T-helper 22 cell (primary cell): ENCODE data around the gene SYNPO2L.
A peak's percentile ranks its signal among the peaks of the same experiment; 100 is the strongest.

Source experiments
- DNase-seq: peaks from one replicate; pipeline ENCODE4 v3.0.0-alpha.2; 2020; ENCODE audit warnings: low read depth

SYNPO2L gene

GRCh38 chr10:73649876-73650536, 5.8 kb downstream of the SYNPO2L start:
- DNase-seq, result no peak

DNA sequence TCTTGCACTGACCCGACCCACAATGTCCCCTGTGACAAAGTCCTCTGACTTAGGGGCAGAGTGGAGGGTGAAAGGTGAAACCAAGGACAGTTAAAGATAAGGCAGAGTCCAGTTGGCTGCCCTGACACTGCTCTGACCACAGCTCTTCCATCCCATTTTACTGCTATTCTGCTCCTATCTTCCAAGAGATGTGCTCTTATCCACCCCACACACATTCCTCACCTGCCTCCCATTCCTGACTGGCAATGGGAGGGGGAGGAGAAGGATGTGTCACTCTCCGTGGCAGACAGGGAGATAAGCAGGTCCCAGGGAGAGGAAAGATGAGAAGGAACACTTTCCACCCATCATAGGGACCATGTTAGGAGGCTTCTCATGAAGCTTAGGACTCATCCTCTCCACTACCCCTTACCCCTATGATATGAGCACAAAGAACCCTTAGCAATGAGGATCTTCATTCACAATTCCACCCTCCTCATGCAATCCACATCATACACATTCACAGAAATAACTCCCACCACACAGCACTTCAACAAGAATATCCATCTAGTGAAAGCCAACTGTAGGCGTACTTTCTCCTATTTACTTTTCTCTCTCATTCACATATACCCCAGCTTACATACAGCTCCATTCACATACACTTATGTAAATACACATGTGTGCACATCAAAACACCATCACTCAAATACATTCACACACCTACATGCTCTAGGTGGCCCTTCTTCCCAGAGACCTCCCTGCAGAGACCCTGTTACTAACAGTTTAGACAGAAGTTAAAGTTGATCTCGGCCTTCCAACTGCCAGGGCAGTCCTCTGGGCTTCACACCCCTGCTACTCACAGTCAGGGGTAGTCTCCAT, 6.6 kb downstream of the SYNPO2L start:
- DNase-seq, result no peak

DNA sequence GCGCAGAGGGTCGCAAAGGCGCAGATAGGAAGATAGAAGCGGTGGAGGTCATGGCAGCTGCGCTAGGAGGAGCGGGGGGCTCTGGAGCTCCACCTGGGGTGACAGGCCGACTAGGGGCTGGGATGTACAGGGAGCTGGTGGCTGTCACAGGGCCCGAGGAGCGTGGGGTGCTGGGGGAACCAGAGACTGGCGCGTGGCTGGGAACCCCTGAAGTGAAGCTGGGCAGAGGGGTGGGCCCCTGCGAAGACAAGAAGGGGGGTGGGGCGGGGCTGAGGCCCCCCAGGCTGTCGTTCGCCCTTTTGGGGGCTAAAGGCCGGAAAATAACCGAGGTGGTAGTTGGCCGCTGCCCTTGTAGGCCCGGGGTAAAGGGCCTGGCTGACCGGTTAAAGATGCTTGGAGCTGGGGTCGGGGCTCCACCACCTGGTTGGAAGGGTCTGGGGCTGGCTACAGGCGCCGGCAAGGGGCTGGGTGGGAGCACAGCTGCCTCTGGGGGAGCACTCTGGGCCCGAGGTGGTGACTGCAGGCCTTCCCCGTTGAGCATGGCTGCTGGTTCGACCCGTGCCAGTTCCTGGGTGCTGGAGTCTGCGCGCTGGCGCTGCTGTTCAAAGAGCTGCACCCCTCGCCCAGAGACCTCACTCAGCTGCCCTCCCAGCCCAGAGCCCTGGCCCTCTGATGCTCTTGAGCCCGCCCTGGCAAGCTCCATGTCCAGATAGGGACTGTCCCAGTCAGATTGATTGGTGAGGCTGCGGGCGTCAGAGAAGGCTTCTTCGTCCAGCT, 7.8 kb downstream of the SYNPO2L start:
- DNase-seq, result no peak

DNA sequence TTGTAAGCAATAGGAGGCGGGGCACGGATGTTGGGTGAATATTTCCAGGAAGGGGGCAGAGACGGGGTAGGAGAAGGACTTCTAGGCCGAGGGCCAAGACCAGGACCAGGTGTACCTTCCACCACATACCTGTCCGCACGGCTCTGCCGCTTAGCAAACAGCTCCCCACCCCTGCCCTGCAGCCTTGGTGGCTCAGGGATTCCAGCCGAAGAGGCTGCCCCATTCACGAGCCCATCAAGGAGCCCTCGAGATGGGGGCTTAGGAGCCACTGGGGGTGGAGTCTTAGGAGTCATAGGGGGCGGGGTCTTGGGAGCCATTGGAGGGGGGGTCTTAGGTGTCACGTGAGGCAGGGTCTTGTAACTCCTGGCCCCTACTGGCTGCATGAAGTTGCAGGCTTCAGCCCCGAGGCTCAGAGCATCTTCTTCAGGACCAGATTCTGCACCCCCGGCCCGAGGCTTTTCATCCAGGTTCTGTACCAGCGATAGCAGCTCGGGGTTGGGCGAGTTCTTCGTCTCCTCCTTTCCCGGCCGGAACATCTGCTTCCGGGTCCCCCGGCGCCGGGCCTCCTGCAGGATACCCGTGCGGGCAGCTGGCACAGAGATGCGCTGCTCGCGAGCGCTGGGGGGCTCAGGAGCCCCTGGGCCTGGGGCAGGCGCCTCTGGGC, 8.5 kb downstream of the SYNPO2L start:
- DNase-seq, result no peak

DNA sequence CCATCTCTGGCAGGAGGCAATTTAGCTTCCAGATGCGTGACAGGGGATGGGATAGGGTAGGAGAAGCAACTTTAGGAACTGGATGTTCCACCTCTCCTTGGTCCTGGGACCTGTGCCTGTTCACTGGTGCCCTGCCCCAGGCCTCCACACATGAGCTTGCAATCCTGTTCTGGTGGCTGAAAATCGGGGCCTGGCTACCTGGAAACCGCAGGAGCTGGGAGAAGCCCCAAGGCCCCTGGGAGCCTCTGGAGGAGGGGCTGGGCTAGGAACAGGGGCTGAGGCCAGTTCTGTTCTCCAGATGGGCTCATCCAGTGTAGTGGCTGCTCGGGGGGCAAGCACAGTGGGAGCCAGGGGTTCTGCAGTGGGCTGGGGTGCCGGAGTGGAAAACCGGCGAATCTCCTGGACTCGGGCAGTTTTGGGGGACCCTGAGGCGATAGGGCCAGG, 9.2 kb downstream of the SYNPO2L start:
- no peak for DNase-seq

- no peak for DNase-seq
Observed at GRCh38 chr10:73645251-73645650, 10.6 kb downstream of the SYNPO2L start.

- DNase-seq, result no peak
Observed at GRCh38 chr10:73644767-73645166, 11.1 kb downstream of the SYNPO2L start.

DNA sequence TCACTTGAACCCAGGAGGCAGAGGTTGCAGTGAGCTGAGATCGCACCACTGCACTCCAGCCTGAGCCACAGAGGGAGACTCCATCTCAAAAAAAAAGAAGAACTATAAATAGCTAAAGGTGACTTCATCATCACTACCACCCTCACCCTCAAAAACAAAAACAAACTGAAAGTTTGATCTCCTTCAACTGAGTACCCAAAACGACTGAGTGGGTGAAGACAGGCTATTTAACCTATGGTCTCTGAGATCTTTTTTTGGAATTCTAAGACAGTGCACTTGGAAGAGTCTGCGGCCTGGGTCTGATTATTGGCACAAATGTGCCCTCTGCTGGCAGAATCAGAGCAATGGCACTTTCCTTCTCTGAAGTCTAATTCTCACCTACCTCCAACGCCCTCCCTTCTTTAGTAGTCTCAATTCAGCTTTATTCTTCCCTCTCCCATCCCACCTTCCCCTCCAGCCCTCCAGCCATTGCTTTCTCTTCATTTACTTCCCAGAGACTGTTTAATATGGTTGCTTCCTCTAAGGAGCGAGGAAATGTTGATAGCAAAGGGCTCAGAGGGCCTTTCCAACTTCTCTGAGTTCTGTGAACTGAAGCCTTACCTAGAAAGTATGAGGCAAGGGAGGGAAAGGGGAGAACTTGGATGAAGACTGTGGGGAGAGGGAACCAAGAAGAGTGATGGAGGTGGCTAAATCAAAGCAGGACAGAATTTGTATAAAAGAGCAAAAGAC, 11.7 kb downstream of the SYNPO2L start:
- peak; percentile 21 for DNase-seq

GRCh38 chr10:73643362-73643761, 12.5 kb downstream of the SYNPO2L start:
- DNase-seq, result no peak

GRCh38 chr10:73641328-73642060, 14.3 kb downstream of the SYNPO2L start, which contains the start of gene MYOZ1:
Gene MYOZ1, minus strand, starts transcription at chr10:73641474. Its CDS starts 1,457 bp downstream, at chr10:73640017.
- DNase-seq, result no peak

DNA sequence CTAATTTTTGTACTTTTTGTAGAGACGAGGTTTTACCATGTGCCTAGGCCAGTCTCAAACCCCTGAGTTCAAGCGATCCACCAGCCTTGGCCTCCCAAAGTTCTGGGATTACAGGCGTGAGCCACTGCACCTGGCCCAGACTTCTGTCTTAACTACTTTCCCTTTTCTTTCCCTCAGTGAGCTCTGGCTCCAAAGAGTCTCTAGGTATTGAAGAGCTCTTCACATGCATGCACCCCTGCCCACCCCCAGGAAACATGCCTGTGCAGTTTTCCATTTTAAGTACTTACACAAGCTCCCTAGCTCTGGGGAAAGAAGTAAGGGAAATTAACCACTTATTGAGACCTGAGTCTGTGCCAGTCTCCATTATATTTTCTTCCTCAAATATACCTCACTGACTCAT, 16.5 kb downstream of the SYNPO2L start:
- no peak for DNase-seq

GRCh38 chr10:73635781-73636180, 20.0 kb downstream of the SYNPO2L start:
- DNase-seq, result no peak

DNA sequence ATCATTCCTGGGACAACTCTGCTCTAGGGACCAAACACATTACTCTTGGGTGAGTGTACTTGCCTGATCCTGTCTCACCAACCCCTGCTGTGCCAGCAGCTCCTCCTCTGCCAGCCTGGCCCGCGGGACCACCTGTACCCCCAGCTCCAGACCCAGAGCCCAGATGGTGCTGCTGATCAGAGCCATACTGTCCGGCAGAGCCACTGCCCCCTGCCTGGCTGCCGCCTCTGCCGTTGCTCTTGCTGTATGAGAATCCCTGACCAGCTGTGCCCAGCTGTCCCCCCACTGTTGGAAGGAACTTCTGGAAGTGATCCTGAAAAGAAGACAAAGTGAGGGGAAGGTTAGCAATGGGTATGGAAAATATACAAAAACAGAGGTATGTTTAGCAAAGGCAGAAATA, 21.4 kb downstream of the SYNPO2L start:
- DNase-seq, result no peak

DNA sequence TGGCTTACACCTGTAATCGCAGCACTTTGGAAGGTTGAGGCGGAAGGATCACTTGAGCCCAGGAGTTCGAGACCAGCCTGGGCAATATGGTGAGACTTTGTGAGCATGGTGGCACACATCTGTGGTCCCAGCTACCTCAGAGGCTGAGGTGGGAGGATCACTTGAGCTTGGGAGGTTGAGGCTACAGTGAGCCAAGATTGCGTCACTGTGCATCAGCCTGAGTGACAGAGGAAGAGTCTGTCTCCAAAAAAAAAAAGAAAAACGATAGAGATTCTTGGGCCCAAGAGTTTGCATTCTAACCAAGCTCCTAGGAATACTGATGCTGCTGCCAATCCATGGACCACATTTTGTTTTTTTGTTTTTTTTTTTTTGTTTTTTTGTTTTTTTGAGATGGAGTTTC, 26.7 kb downstream of the SYNPO2L start:
- no peak for DNase-seq

DNA sequence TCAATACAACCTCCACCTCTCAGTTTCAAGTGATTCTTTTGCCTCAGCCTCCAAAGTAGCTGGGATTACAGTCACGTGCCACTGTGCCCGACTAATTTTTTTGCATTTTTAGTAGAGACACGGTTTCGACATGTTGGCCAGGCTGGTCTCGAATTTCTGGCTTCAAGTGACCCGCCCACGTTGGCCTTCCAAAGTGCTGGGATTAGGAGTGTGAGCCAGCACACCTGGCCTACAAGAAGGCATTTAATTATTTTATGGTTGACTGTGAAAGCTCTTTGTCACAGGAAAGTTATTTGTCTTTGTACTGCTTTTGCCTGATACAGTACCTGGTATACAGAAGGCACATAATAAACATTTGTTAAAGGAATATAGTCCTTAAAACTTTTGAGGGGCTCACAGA, 27.4 kb downstream of the SYNPO2L start:
- DNase-seq, result no peak

DNA sequence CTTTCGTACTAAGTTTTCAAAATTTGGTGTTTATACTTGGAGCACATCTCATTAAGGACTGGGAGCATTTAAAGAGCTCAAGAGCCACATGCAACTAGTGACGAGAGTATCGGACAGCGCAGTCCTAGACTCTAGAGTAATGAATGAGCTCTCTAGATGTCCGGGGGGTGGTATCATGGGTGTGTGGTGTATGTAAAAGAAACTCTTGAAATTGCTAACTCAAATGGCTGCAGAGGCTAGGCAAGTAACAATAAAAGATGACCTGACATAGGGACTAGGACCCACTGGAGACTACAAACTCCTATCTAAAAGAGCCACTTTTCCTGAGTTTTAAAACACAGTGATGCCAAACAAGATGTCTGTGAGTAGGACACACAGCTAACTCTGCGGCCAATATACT, 28.5 kb downstream of the SYNPO2L start:
- no peak for DNase-seq

GRCh38 chr10:73625884-73626752, 29.7 kb downstream of the SYNPO2L start:
- peak; percentile 92 for DNase-seq

DNA sequence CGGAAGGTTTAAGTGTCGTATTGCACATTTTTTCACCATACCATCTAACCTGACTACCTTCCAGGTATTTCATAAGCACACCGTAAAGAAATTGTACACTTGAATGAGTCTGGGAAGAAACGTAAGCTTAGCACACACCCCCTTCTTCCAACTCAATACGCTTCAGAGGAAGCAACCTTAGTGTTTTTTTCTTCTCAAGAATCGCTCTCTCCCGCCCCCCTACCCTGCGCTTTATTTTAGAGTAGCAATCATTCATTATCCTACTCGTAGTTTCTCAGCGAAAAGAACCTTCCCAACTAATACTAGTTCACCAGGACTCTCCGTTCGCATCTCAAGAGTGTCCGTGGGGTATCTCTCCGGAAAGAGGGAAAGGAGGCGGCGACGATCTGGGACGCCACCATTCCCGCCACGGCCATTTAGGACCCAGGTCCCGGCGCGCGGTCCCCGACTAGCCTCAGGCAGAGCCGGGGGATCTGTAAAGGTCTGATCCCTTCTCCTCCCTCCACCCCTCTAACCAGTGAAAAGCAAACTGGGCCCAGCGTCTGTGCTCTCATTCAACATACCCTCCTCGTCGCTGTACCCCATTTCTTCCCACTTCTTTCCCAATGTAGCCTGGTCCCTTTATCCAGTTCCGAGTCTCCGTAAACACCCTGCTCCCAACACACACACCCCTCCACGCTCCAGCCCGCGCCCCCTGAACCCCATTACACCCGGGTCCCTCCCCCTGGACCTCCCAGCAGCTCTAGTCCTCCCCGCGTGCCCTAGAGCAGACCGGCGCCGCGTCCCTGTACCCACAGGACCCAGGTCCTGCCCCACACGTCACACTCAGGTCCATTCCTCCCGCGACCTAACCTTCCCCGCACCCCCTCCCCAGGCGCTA, 30.6 kb downstream of the SYNPO2L start:
- no peak for DNase-seq

- no peak for DNase-seq
Observed at GRCh38 chr10:73623056-73623455, 32.8 kb downstream of the SYNPO2L start.
